B cell (primary cell): ENCODE measurements around the gene PXDC1. TPM values are rescaled to one million over a fixed set of nuclear protein-coding genes. Genes with fewer than 3 reads are reported as not detected.

Experiments
- ATAC-seq: fragments of 200-7000 bp; cut with Tn5 transposase; one replicate; pipeline ENCODE4 v1.10.0; 2021; ENCODE audit warnings: low read depth, mild to moderate bottlenecking, moderate number of reproducible peaks, moderate library complexity
- CTCF ChIA-PET: fragments of 350-600 bp; sonication (Branson Sonifier 250); formaldehyde crosslinking; loops from one replicate; lab custom pipeline; 2021; ENCODE audit warnings: antibody characterized with exemption, inconsistent platforms; lab: Charles Lee
- POLR2A ChIA-PET: fragments of 350-600 bp; sonication (Branson Sonifier 250); formaldehyde crosslinking; loops from one replicate; lab custom pipeline; 2021; ENCODE audit warnings: antibody characterized with exemption; lab: Charles Lee
- DNase-seq: peaks from one replicate; pipeline ENCODE4 v3.0.0; 2013
- H2AFZ ChIP-seq: 2 replicates; pipeline ENCODE4 v1.6.1; 2012; ENCODE audit warnings: mild to moderate bottlenecking, low read depth, low read length; ENCODE audit not compliant: insufficient read depth, poor library complexity, severe bottlenecking
- H3K27ac ChIP-seq, 2 donors: 1 replicate in 1 of 2; 2 replicates in 1 of 2; pipeline ENCODE4 v1.5.1; 2012 to 2013; ENCODE audit warnings: low read length in 2 of 2, mild to moderate bottlenecking in 2 of 2, moderate library complexity in 1 of 2
- H3K27me3 ChIP-seq, 4 experiments: fragments of 200-600 bp in 1 of 4; sonication (generic) in 1 of 4; replicated peaks in 1 of 4; 1 replicate in 2 of 4; 2 replicates in 2 of 4; pipeline versions ENCODE4 v1.6.1 to v1.7.0; 2013 to 2016; ENCODE audit warnings: low read length in 3 of 4, mild to moderate bottlenecking in 2 of 4, mixed read lengths in 1 of 4, moderate library complexity in 1 of 4; ENCODE audit not compliant: insufficient read depth in 4 of 4, control insufficient read depth in 3 of 4; ENCODE audit errors: control extremely low read depth in 1 of 4
- H3K36me3 ChIP-seq, 2 experiments: replicated peaks in 1 of 2; 1 replicate in 1 of 2; 2 replicates in 1 of 2; pipeline versions ENCODE4 v1.6.1 to v1.7.1; 2013; ENCODE audit warnings: low read length in 1 of 2; ENCODE audit not compliant: insufficient read depth in 2 of 2, control insufficient read depth in 1 of 2; ENCODE audit errors: control extremely low read depth in 1 of 2, extremely low read depth in 1 of 2
- H3K4me1 ChIP-seq, 2 donors: fragments of 200-600 bp in 1 of 2; sonication (generic) in 1 of 2; 1 replicate in 1 of 2; 2 replicates in 1 of 2; pipeline versions ENCODE4 v1.5.1 to v1.6.1; 2013 to 2017; ENCODE audit warnings: low read length in 2 of 2; ENCODE audit not compliant: control insufficient read depth in 2 of 2, insufficient read depth in 2 of 2
- H3K4me2 ChIP-seq: replicated peaks from 2 replicates; pipeline ENCODE3; 2012; ENCODE audit warnings: mild to moderate bottlenecking, low read depth, low read length; ENCODE audit not compliant: poor library complexity, severe bottlenecking
- H3K4me3 ChIP-seq, 5 experiments: fragments of 200-600 bp in 1 of 5; sonication (generic) in 1 of 5; 1 replicate in 3 of 5; 2 replicates in 2 of 5; pipeline versions ENCODE4 v1.5.1 to v1.7.0; 2011 to 2016; ENCODE audit warnings: low read length in 4 of 5, mild to moderate bottlenecking in 4 of 5, low read depth in 2 of 5, control low read depth in 1 of 5, moderate library complexity in 1 of 5; ENCODE audit not compliant: insufficient read depth in 1 of 5; ENCODE audit errors: control extremely low read depth in 1 of 5, extremely low read depth in 1 of 5
- H3K79me2 ChIP-seq: fragments of 200-600 bp; sonication (generic); one replicate; pipeline ENCODE4 v1.6.0; 2016; ENCODE audit warnings: low read length; ENCODE audit not compliant: control insufficient read depth, insufficient read depth
- H3K9ac ChIP-seq: fragments of 200-600 bp; sonication (generic); 2 replicates; pipeline ENCODE4 v1.6.1; 2017; ENCODE audit warnings: mild to moderate bottlenecking, low read length, moderate library complexity
- H3K9me3 ChIP-seq, 3 donors: one replicate each; pipeline versions ENCODE4 v1.6.1 to v1.7.1; 2013; ENCODE audit warnings: low read length in 2 of 3; ENCODE audit not compliant: control insufficient read depth in 2 of 3, insufficient read depth in 1 of 3; ENCODE audit errors: control extremely low read depth in 1 of 3
- H4K20me1 ChIP-seq: 2 replicates; pipeline ENCODE4 v1.6.0; 2012; ENCODE audit warnings: mild to moderate bottlenecking, low read length; ENCODE audit not compliant: insufficient read depth, control insufficient read depth, poor library complexity, severe bottlenecking
- H3K27ac Mint-ChIP-seq: one replicate; pipeline ENCODE4 v1.8.0; 2021; ENCODE audit warnings: mixed read lengths
- H3K27me3 Mint-ChIP-seq: one replicate; pipeline ENCODE4 v1.8.0; 2021; ENCODE audit warnings: mixed read lengths
- H3K4me1 Mint-ChIP-seq: one replicate; pipeline ENCODE4 v1.8.0; 2021; ENCODE audit warnings: mixed read lengths
- H3K4me3 Mint-ChIP-seq: one replicate; pipeline ENCODE4 v1.8.0; 2021; ENCODE audit warnings: mixed read lengths
- H3K9me3 Mint-ChIP-seq: one replicate; pipeline ENCODE4 v1.8.0; 2022; ENCODE audit warnings: mixed read lengths; ENCODE audit not compliant: insufficient read depth
- CTCF ChIP-seq: fragments of 200-600 bp; IDR thresholded peaks from one replicate; pipeline ENCODE4 v1.8.0; 2022; ENCODE audit warnings: antibody characterized with exemption, mild to moderate bottlenecking
- EZH2 ChIP-seq: IDR thresholded peaks from 2 replicates; pipeline ENCODE4 v1.6.1; 2012; ENCODE audit warnings: borderline replicate concordance, low read depth, mild to moderate bottlenecking, moderate library complexity, low read length; ENCODE audit not compliant: insufficient read depth, poor library complexity, severe bottlenecking
- WGBS: methylation state at CpG from one replicate; pipeline ENCODE4 v1.1.5; 2013; ENCODE audit warnings: missing lambda C conversion rate; ENCODE audit not compliant: insufficient coverage; 5-methylcytosine and 5-hydroxymethylcytosine counted together
- intact Hi-C: fragments of 100-400 bp; cut with micrococcal nuclease; formaldehyde crosslinking; loops from one replicate; pipeline ENCODE4 v1.10.0; 2022
- polyA plus RNA-seq: library from polyadenylated mRNA; depleted of rRNA; stranded (reverse); fragments of >200 nt; gene quantifications from 2 replicates; pipeline ENCODE4 v1.2.3, GENCODE V29; 2012
- total RNA-seq, 2 donors: library from RNA; stranded (reverse); fragments of 120-200 nt in 1 of 2; gene quantifications; 1 replicate in 1 of 2; 2 replicates in 1 of 2; pipeline versions ENCODE4 v1.2.3 to v1.2.4, GENCODE V29; 2013 to 2022

PXDC1 gene
- total and polyA plus RNA-seq, 2 donors (not counting 1 experiment from before 2014, with no cell fraction given): 4.7 to 18.9 TPM

DNA sequence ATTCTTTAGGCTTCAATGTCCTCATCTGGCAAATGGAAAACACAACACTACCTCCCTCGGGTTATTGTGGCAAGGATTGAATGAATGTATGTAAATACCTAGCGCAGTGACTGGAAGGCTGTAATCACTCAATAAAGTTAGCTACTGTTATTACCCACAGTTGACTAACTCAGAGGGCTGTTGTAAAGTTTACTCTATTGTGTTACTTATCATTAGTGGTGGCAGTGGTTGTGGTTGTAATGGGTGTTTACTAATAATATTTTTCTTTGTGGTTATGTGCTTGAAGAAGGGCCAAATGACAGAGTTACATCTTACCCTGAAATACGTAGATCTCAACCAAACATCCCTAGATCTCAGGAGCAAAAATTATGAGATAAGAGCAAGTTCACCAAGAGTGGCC is 42.0 kb upstream of the PXDC1 start:
- Histone ChIP-seq H3K4me2 (peak overlapping the region; percentile 16), H2AFZ (no peak overlapping the region), H3K9ac (no peak overlapping the region), H3K27me3 (no peaks in the 10 kb centered on the region), H3K4me3 (no peak overlapping the region), H3K79me2 (no peaks in the 10 kb centered on the region), H3K4me1 (peaks cover 16 to 39% of the 10 kb centered on the region in 2 donors), H3K27ac (peak overlapping the region in 1 of 2 donors; percentile 20), H4K20me1 (no peaks in the 10 kb centered on the region), H3K9me3 (no peaks in the 10 kb centered on the region), H3K36me3 (no peaks in the 10 kb centered on the region)
- TF ChIP-seq EZH2 (no peak), CTCF (no peak)
- POLR2A ChIA-PET: no interaction called here
- H3K4me1 Mint-ChIP-seq: peaks cover 43% of the 10 kb centered on the region
- H3K27ac Mint-ChIP-seq: peak overlapping the region; percentile 3
- no peaks in the 10 kb centered on the region for H3K9me3 Mint-ChIP-seq
- intact Hi-C loops: no loop called here
- CTCF ChIA-PET: interaction anchor here (1.0 to 1.7 kb wide), 4 partner anchors 38 to 185 kb away, joined by 3 to 7 read pairs (median 3); no protein-coding TSS in a partner anchor
- H3K4me3 Mint-ChIP-seq: peak overlapping the region; percentile 30
- 100% methylated on average over 1 of the region's 3 CpGs for WGBS
- no peak for ATAC-seq
- no peaks in the 10 kb centered on the region for H3K27me3 Mint-ChIP-seq
- no peak for DNase-seq

DNA sequence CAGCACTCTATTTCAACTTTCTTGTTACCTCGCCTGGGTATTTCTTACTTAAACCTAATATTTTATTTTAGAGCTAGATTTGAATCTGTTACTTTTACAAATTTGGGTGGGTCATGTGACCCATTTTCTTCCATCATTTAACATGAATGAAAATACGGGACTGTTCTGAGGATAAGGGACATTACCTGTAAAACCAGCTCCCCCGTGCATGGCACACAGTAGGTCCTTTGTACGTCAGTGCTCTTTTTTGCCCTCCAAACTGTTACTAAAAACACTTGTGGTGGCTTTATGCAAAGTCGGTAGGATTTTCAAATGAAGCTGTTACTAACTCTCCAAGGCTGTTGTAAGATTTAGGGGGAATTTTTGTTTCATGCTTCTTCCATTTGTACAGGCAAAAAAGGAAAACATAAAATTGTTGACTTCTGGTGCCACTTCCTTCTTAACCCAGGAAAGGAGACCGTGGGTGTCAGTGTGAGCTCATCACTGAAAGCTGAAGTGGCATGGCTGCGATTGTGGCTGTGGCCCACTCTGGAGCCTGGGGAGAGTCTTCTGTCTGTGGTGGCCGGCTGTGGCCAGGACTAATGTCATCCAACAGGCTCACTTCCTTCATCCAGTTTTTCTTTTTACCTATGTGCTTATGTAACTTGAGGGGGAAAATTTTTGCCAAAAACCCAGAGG is 40.2 kb upstream of the PXDC1 start:
- Histone ChIP-seq H2AFZ (peak overlapping the region; percentile 11), H3K79me2 (no peaks in the 10 kb centered on the region), H3K9me3 (no peaks in the 10 kb centered on the region), H3K36me3 (no peaks in the 10 kb centered on the region), H3K27me3 (no peaks in the 10 kb centered on the region), H3K4me3 (no peak overlapping the region), H3K9ac (no peak overlapping the region), H3K27ac (no peak overlapping the region), H3K4me2 (no peak overlapping the region), H3K4me1 (peaks cover 11 to 33% of the 10 kb centered on the region in 2 donors), H4K20me1 (no peaks in the 10 kb centered on the region)
- H3K4me3 Mint-ChIP-seq: peak overlapping the region; percentile 18
- WGBS: 17% methylated on average over 1 of the region's 8 CpGs
- H3K4me1 Mint-ChIP-seq: peaks cover 33% of the 10 kb centered on the region
- no peak for DNase-seq
- H3K9me3 Mint-ChIP-seq: no peaks in the 10 kb centered on the region
- TF ChIP-seq CTCF: no peak
- TF ChIP-seq EZH2: no peak
- intact Hi-C loops: no loop called here
- no peak for ATAC-seq
- H3K27ac Mint-ChIP-seq: peak overlapping the region; percentile 75
- POLR2A ChIA-PET: no interaction called here
- no peaks in the 10 kb centered on the region for H3K27me3 Mint-ChIP-seq
- CTCF ChIA-PET: interaction anchor here (0.9 to 1.2 kb wide), 2 partner anchors 9 to 43 kb away, joined by 3 to 5 read pairs; no protein-coding TSS in a partner anchor
